PC-9 (cell line): ENCODE results near the gene ADAMTS2.

Source experiments
- CTCF ChIP-seq: fragments of 200-600 bp; sonication (generic); conservative IDR thresholded peaks from 2 replicates; pipeline ENCODE4 v1.6.1; 2017; ENCODE audit warnings: mixed run types, antibody characterized with exemption, mild to moderate bottlenecking, moderate library complexity
- EZH2 ChIP-seq: fragments of 200-600 bp; sonication (generic); IDR thresholded peaks from 2 replicates; pipeline ENCODE4 v1.8.0; 2017; ENCODE audit warnings: antibody characterized with exemption, low read depth

- TF ChIP-seq CTCF, result no peak
- TF ChIP-seq EZH2, result no peak
Observed at GRCh38 chr5:179378116-179378440, 32.8 kb upstream of the ADAMTS2 start.
